Measurements from ENCODE around the gene PHOX2A.

DNA sequence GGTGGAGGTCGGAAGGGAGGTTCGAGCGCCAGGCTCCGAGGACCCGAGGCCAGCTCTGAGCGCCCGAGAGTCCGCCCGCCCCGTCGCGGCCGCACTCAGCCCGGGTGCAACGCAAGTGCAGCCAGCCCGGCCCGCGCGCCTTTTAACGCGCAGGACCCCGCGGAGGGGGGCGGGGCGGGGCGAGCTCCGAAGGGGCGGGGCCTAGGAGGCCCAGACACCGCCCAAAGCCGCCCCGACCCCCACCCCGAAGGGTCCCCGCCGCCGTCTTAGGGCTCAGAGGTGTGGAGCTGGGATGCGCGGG lies at the start of gene PHOX2A:
- TF ChIP-seq, protein P1, sequence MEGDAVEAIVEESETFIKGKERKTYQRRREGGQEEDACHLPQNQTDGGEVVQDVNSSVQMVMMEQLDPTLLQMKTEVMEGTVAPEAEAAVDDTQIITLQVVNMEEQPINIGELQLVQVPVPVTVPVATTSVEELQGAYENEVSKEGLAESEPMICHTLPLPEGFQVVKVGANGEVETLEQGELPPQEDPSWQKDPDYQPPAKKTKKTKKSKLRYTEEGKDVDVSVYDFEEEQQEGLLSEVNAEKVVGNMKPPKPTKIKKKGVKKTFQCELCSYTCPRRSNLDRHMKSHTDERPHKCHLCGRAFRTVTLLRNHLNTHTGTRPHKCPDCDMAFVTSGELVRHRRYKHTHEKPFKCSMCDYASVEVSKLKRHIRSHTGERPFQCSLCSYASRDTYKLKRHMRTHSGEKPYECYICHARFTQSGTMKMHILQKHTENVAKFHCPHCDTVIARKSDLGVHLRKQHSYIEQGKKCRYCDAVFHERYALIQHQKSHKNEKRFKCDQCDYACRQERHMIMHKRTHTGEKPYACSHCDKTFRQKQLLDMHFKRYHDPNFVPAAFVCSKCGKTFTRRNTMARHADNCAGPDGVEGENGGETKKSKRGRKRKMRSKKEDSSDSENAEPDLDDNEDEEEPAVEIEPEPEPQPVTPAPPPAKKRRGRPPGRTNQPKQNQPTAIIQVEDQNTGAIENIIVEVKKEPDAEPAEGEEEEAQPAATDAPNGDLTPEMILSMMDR (IDR thresholded peaks at IDR 0.05): no peak
- no peak for TF ChIP-seq EZH2 (IDR thresholded peaks at IDR 0.05; ENCODE audit: borderline replicate concordance, insufficient read depth, low read depth, low read length, poor library complexity, severe bottlenecking)
